ENCODE results near the gene TFPT. TPM values are rescaled to one million over a fixed set of nuclear protein-coding genes. Genes with fewer than 3 reads are reported as not detected.
A peak's percentile ranks its signal among the peaks of the same experiment; 100 is the strongest.

TFPT gene
- 10 to 100 TPM; 32.9 to 33.1 TPM for total RNA-seq
- polyA plus RNA-seq: 25.0 TPM

GRCh38 chr19:54115109-54116063, at the start of gene TFPT, which contains the start of gene PRPF31:
Gene TFPT, minus strand, starts transcription at chr19:54115657. Its CDS starts 388 bp downstream, at chr19:54115269.
Gene PRPF31, plus strand, starts transcription at chr19:54115754. Its CDS starts 2,525 bp downstream, at chr19:54118279.
- peaks cover 37 to 50% (median 43%) of the 10 kb centered on the region in 3 donors for H3K4me1 Mint-ChIP-seq
- peak within 1 kb of the TSS; percentile 97 for H3K4me3 ChIP-seq (ENCODE audit: low read length)
- H3K9me3 ChIP-seq (ENCODE audit: low read length): no peaks in the 10 kb centered on the region
- H3K36me3 ChIP-seq (ENCODE audit: insufficient read depth, low read length): peaks cover 17% of the 10 kb centered on the region
- CTCF ChIA-PET: interaction anchor here (1.4 to 2.1 kb wide), 3 partner anchors 8 to 44 kb away, joined by 4 to 7 read pairs (median 5); partner anchors contain the start of genes CNOT3 and LENG1
- peak within 1 kb of the TSS; percentile 72 to 99 (median 92) for H3K27ac Mint-ChIP-seq
- peaks cover 0 to 1% (median 0%) of the 10 kb centered on the region in 5 donors for H3K9me3 Mint-ChIP-seq
- peak within 1 kb of the TSS; percentile 85 to 96 (median 93) for H3K4me3 Mint-ChIP-seq
- peak; percentile 90 to 98 (median 96) for DNase-seq
- H3K4me1 ChIP-seq (ENCODE audit: insufficient read depth, low read length): peaks cover 28% of the 10 kb centered on the region
- POLR2A ChIA-PET: interaction anchor here (0.8 to 2.7 kb wide), 10 partner anchors 10 to 248 kb away, joined by 3 to 36 read pairs (median 6); partner anchors contain the start of genes CNOT3, LENG1, MBOAT7 and MYADM
- peaks cover 0 to 47% (median 8%) of the 10 kb centered on the region in 3 donors for H3K36me3 Mint-ChIP-seq
- peak within 1 kb of the TSS; percentile 80 for H3K27ac ChIP-seq (ENCODE audit: low read depth, low read length)
- H3K27me3 ChIP-seq (ENCODE audit: insufficient read depth, low read length, poor library complexity, severe bottlenecking): no peaks in the 10 kb centered on the region
- peaks cover 0 to 2% of the 10 kb centered on the region in 2 donors for H3K27me3 Mint-ChIP-seq

GRCh38 chr19:54165222-54165621, 49.8 kb upstream of the TFPT start:
- no peaks in the 10 kb centered on the region for H3K27me3 ChIP-seq (ENCODE audit: insufficient read depth, low read length, poor library complexity, severe bottlenecking)
- no peak for DNase-seq
- no peaks in the 10 kb centered on the region for H3K36me3 Mint-ChIP-seq
- H3K9me3 ChIP-seq (ENCODE audit: low read length): no peaks in the 10 kb centered on the region
- H3K36me3 ChIP-seq (ENCODE audit: insufficient read depth, low read length): no peaks in the 10 kb centered on the region
- H3K9me3 Mint-ChIP-seq: no peaks in the 10 kb centered on the region
- peaks cover 33% of the 10 kb centered on the region for H3K4me1 ChIP-seq (ENCODE audit: insufficient read depth, low read length)
- no peak overlapping the region for H3K4me3 ChIP-seq (ENCODE audit: low read length)
- ChIA-PET CTCF (interaction anchor here (0.7 to 3.6 kb wide), 2 partner anchors 24 to 67 kb away, joined by 3 to 13 read pairs; partner anchors contain the start of gene MBOAT7), POLR2A (no interaction called here)
- no peak overlapping the region for H3K27ac ChIP-seq (ENCODE audit: low read depth, low read length)
- no peak overlapping the region for H3K4me3 Mint-ChIP-seq
- H3K27me3 Mint-ChIP-seq: peaks cover 4 to 8% of the 10 kb centered on the region in 2 donors
- H3K27ac Mint-ChIP-seq: peak overlapping the region in 1 of 8 donors; percentile 83
- peaks cover 27 to 43% (median 38%) of the 10 kb centered on the region in 3 donors for H3K4me1 Mint-ChIP-seq

- H3K4me1 ChIP-seq (ENCODE audit: insufficient read depth, low read length): peaks cover 36% of the 10 kb centered on the region
- H3K36me3 ChIP-seq (ENCODE audit: insufficient read depth, low read length): no peaks in the 10 kb centered on the region
- no peaks in the 10 kb centered on the region for H3K27me3 ChIP-seq (ENCODE audit: insufficient read depth, low read length, poor library complexity, severe bottlenecking)
- CTCF ChIA-PET: interaction anchor here (3.6 kb wide), 1 partner anchor 24 kb away, joined by 13 read pairs; the partner anchor contains the start of gene MBOAT7
- peaks cover 0 to 7% (median 0%) of the 10 kb centered on the region in 3 donors for H3K36me3 Mint-ChIP-seq
- H3K27me3 Mint-ChIP-seq: peaks cover 4 to 8% of the 10 kb centered on the region in 2 donors
- H3K4me3 ChIP-seq (ENCODE audit: low read length): no peak overlapping the region
- H3K9me3 Mint-ChIP-seq: no peaks in the 10 kb centered on the region
- H3K4me3 Mint-ChIP-seq: peak overlapping the region; percentile 47 to 87 (median 80)
- no peaks in the 10 kb centered on the region for H3K9me3 ChIP-seq (ENCODE audit: low read length)
- peak; percentile 38 to 65 (median 61) for DNase-seq
- no peak overlapping the region for H3K27ac ChIP-seq (ENCODE audit: low read depth, low read length)
- H3K27ac Mint-ChIP-seq: peak overlapping the region in 5 of 8 donors; percentile 17 to 83 (median 70)
- peaks cover 34 to 50% (median 45%) of the 10 kb centered on the region in 3 donors for H3K4me1 Mint-ChIP-seq
- POLR2A ChIA-PET: interaction anchor here (0.6 to 1.2 kb wide), 2 partner anchors 25 to 70 kb away, joined by 3 to 4 read pairs; partner anchors contain the start of gene MBOAT7
Measured at GRCh38 chr19:54164369-54165068, 49.1 kb upstream of the TFPT start.

GRCh38 chr19:54162884-54163283, 47.4 kb upstream of the TFPT start:
- Mint-ChIP-seq H3K4me1 (peaks cover 41 to 61% (median 59%) of the 10 kb centered on the region in 3 donors), H3K4me3 (peak overlapping the region; percentile 43 to 93 (median 83)), H3K36me3 (peaks cover 0 to 22% (median 0%) of the 10 kb centered on the region in 3 donors), H3K27me3 (peaks cover 4 to 9% of the 10 kb centered on the region in 2 donors), H3K27ac (peak overlapping the region in 3 of 8 donors; percentile 74 to 83 (median 79)), H3K9me3 (no peaks in the 10 kb centered on the region)
- Histone ChIP-seq H3K4me1 (ENCODE audit: insufficient read depth, low read length) (peaks cover 49% of the 10 kb centered on the region), H3K9me3 (ENCODE audit: low read length) (no peaks in the 10 kb centered on the region), H3K27me3 (ENCODE audit: insufficient read depth, low read length, poor library complexity, severe bottlenecking) (no peaks in the 10 kb centered on the region), H3K4me3 (ENCODE audit: low read length) (peak overlapping the region; percentile 62), H3K36me3 (ENCODE audit: insufficient read depth, low read length) (no peaks in the 10 kb centered on the region), H3K27ac (ENCODE audit: low read depth, low read length) (peak overlapping the region; percentile 38)
- DNase-seq: no peak
- CTCF ChIA-PET: interaction anchor here (3.6 kb wide), 1 partner anchor 26 kb away, joined by 13 read pairs; the partner anchor contains the start of gene MBOAT7
- POLR2A ChIA-PET: interaction anchor here (0.9 kb wide), 1 partner anchor 48 kb away, joined by 3 read pairs; no protein-coding TSS in a partner anchor

GRCh38 chr19:54162241-54162805, 46.9 kb upstream of the TFPT start:
- Histone ChIP-seq H3K9me3 (ENCODE audit: low read length) (no peaks in the 10 kb centered on the region), H3K36me3 (ENCODE audit: insufficient read depth, low read length) (no peaks in the 10 kb centered on the region), H3K27me3 (ENCODE audit: insufficient read depth, low read length, poor library complexity, severe bottlenecking) (no peaks in the 10 kb centered on the region), H3K4me1 (ENCODE audit: insufficient read depth, low read length) (peaks cover 53% of the 10 kb centered on the region), H3K4me3 (ENCODE audit: low read length) (peak overlapping the region; percentile 62), H3K27ac (ENCODE audit: low read depth, low read length) (peak overlapping the region; percentile 38)
- ChIA-PET CTCF (interaction anchor here (3.6 kb wide), 1 partner anchor 27 kb away, joined by 13 read pairs; the partner anchor contains the start of gene MBOAT7), POLR2A (interaction anchor here (0.9 kb wide), 1 partner anchor 48 kb away, joined by 3 read pairs; no protein-coding TSS in a partner anchor)
- peaks cover 0 to 27% (median 0%) of the 10 kb centered on the region in 3 donors for H3K36me3 Mint-ChIP-seq
- peak; percentile 68 to 82 (median 70) for DNase-seq
- H3K27ac Mint-ChIP-seq: peak overlapping the region in 7 of 8 donors; percentile 8 to 90 (median 79)
- no peaks in the 10 kb centered on the region for H3K9me3 Mint-ChIP-seq
- H3K27me3 Mint-ChIP-seq: peaks cover 4 to 9% of the 10 kb centered on the region in 2 donors
- H3K4me3 Mint-ChIP-seq: peak overlapping the region; percentile 77 to 93 (median 83)
- H3K4me1 Mint-ChIP-seq: peaks cover 41 to 61% (median 59%) of the 10 kb centered on the region in 3 donors

- POLR2A ChIA-PET: interaction anchor here (0.6 to 3.6 kb wide), 3 partner anchors 24 to 40 kb away, joined by 6 to 54 read pairs (median 49); partner anchors contain the start of genes CNOT3, MBOAT7, RPS9 and TSEN34
- Mint-ChIP-seq H3K9me3 (no peaks in the 10 kb centered on the region), H3K27me3 (peaks cover 4 to 9% of the 10 kb centered on the region in 2 donors), H3K4me3 (peak overlapping the region in 6 of 7 donors; percentile 95 to 100 (median 99)), H3K36me3 (peaks cover 0 to 41% (median 5%) of the 10 kb centered on the region in 3 donors), H3K4me1 (peaks cover 52 to 71% (median 70%) of the 10 kb centered on the region in 3 donors), H3K27ac (peak overlapping the region; percentile 92 to 100 (median 99))
- Histone ChIP-seq H3K27ac (ENCODE audit: low read depth, low read length) (peak overlapping the region; percentile 84), H3K4me3 (ENCODE audit: low read length) (peak overlapping the region; percentile 93), H3K4me1 (ENCODE audit: insufficient read depth, low read length) (peaks cover 63% of the 10 kb centered on the region), H3K27me3 (ENCODE audit: insufficient read depth, low read length, poor library complexity, severe bottlenecking) (no peaks in the 10 kb centered on the region), H3K9me3 (ENCODE audit: low read length) (no peaks in the 10 kb centered on the region), H3K36me3 (ENCODE audit: insufficient read depth, low read length) (peaks cover 14% of the 10 kb centered on the region)
- no peak for DNase-seq
- CTCF ChIA-PET: interaction anchor here (0.8 to 2.1 kb wide), 2 partner anchors 24 to 72 kb away, joined by 3 to 7 read pairs; partner anchors contain the start of gene CNOT3
Measured at GRCh38 chr19:54160854-54161253, 45.4 kb upstream of the TFPT start.
